ENCODE data around the gene AGXT.

DNA sequence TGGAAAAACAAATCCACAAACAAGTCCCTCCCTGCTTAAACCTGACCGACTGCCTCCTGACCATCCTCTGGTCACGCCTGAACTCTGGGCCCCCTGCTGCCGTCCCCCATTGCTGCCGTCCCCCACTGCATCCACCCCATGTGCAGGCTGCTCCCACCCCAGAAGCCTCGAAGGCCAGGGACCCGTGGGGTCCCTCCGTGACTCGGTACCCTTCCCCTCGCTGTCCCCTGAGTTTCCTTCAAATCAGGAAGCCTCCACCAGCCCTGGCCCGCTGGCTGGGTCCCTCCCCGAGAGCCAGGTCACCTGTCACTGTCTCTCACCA is 17.9 kb upstream of the AGXT start:
- TF ChIP-seq, protein P1, sequence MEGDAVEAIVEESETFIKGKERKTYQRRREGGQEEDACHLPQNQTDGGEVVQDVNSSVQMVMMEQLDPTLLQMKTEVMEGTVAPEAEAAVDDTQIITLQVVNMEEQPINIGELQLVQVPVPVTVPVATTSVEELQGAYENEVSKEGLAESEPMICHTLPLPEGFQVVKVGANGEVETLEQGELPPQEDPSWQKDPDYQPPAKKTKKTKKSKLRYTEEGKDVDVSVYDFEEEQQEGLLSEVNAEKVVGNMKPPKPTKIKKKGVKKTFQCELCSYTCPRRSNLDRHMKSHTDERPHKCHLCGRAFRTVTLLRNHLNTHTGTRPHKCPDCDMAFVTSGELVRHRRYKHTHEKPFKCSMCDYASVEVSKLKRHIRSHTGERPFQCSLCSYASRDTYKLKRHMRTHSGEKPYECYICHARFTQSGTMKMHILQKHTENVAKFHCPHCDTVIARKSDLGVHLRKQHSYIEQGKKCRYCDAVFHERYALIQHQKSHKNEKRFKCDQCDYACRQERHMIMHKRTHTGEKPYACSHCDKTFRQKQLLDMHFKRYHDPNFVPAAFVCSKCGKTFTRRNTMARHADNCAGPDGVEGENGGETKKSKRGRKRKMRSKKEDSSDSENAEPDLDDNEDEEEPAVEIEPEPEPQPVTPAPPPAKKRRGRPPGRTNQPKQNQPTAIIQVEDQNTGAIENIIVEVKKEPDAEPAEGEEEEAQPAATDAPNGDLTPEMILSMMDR (IDR thresholded peaks at IDR 0.05), result no peak
- TF ChIP-seq POLR2A (IDR thresholded peaks at IDR 0.05), result no peak

All from Peyer's patch (tissue), 4 donors.